HEK293 (cell line): ENCODE data around the gene TTC12.

Experiments used
- CTCF ChIA-PET: fragments of 350-600 bp; formaldehyde crosslinking; extraction: SDS; loops from one replicate; lab custom pipeline; 2021; ENCODE audit warnings: antibody characterized with exemption; lab: Yijun Ruan, JAX
- POLR2A ChIA-PET: fragments of 300-600 bp; formaldehyde crosslinking; extraction: SDS; loops from one replicate; lab custom pipeline; 2020; ENCODE audit warnings: antibody characterized with exemption, inconsistent platforms; lab: Yijun Ruan, JAX
- H3K27ac ChIP-seq: fragments of 200-500 bp; sonication (Bioruptor generic); 2 replicates; pipeline ENCODE4 v1.5.1; 2014; ENCODE audit warnings: low read depth, low read length, control low read depth, inconsistent platforms; ENCODE audit errors: extremely low read depth
- H3K36me3 ChIP-seq, 2 experiments: fragments of 200-500 bp in 1 of 2; sonication (Bioruptor generic) in 1 of 2; 1 replicate in 1 of 2; 2 replicates in 1 of 2; pipeline ENCODE4 v1.5.1; 2014 to 2017; ENCODE audit warnings: inconsistent platforms in 2 of 2, low read length in 2 of 2; ENCODE audit not compliant: control insufficient read depth in 2 of 2, insufficient read depth in 1 of 2
- H3K4me1 ChIP-seq: fragments of 200-500 bp; sonication (Bioruptor generic); 2 replicates; pipeline ENCODE4 v1.5.1; 2014; ENCODE audit warnings: mild to moderate bottlenecking, low read length, inconsistent platforms; ENCODE audit not compliant: control insufficient read depth, insufficient read depth
- H3K4me3 ChIP-seq: 2 replicates; pipeline ENCODE4 v1.5.1; 2011; ENCODE audit warnings: low read depth, mild to moderate bottlenecking, control low read depth, low read length, moderate library complexity
- H3K9me3 ChIP-seq: fragments of 200-500 bp; sonication (Bioruptor generic); 2 replicates; pipeline ENCODE4 v1.5.1; 2014; ENCODE audit warnings: low read depth, low read length, inconsistent platforms; ENCODE audit not compliant: control insufficient read depth, insufficient read depth
- BCL11A ChIP-seq: fragments of 450-650 bp; formaldehyde crosslinking; IDR thresholded peaks from 2 replicates; pipeline ENCODE4 v1.5.1; 2016; ENCODE audit warnings: low read depth, missing biosample characterization, missing genetic modification characterization
- FEZF1 ChIP-seq: fragments of 450-650 bp; formaldehyde crosslinking; IDR thresholded peaks from 2 replicates; pipeline ENCODE4 v1.5.1; 2016; ENCODE audit warnings: missing biosample characterization, missing genetic modification characterization
- HOXD13 ChIP-seq: sonication (generic); formaldehyde crosslinking; IDR thresholded peaks from 2 replicates; pipeline ENCODE4 v1.8.0; 2022; ENCODE audit warnings: missing genetic modification reagents, borderline replicate concordance
- KLF16 ChIP-seq: fragments of 450-650 bp; formaldehyde crosslinking; IDR thresholded peaks from 2 replicates; pipeline ENCODE4 v1.5.1; 2017; ENCODE audit warnings: missing biosample characterization, missing genetic modification characterization
- KLF9 ChIP-seq: fragments of 450-650 bp; formaldehyde crosslinking; IDR thresholded peaks from 2 replicates; pipeline ENCODE4 v1.5.1; 2016; ENCODE audit warnings: missing biosample characterization, missing genetic modification characterization, low read depth
- PRDM2 ChIP-seq: fragments of 450-650 bp; formaldehyde crosslinking; IDR thresholded peaks from 2 replicates; pipeline ENCODE4 v1.5.1; 2016; ENCODE audit warnings: missing biosample characterization, missing genetic modification characterization, borderline replicate concordance
- SCRT1 ChIP-seq: fragments of 450-650 bp; formaldehyde crosslinking; IDR thresholded peaks from 2 replicates; pipeline ENCODE4 v1.5.1; 2016; ENCODE audit warnings: missing biosample characterization, missing genetic modification characterization, borderline replicate concordance
- SETDB1 ChIP-seq: IDR thresholded peaks from one replicate; pipeline ENCODE4 v1.6.1; 2017; ENCODE audit warnings: mild to moderate bottlenecking, low read length, moderate library complexity, mixed read lengths; ENCODE audit not compliant: insufficient read length
- SP3 ChIP-seq: fragments of 450-650 bp; formaldehyde crosslinking; IDR thresholded peaks from 2 replicates; pipeline ENCODE4 v1.5.1; 2016; ENCODE audit warnings: missing biosample characterization, missing genetic modification characterization
- YY1 ChIP-seq: fragments of 450-650 bp; formaldehyde crosslinking; IDR thresholded peaks from 2 replicates; pipeline ENCODE4 v1.5.1; 2018; ENCODE audit warnings: missing biosample characterization, missing genetic modification characterization
- ZNF121 ChIP-seq: fragments of 450-650 bp; formaldehyde crosslinking; IDR thresholded peaks from 2 replicates; pipeline ENCODE4 v1.5.1; 2016; ENCODE audit warnings: missing biosample characterization, missing genetic modification characterization
- ZNF19 ChIP-seq: fragments of 450-650 bp; formaldehyde crosslinking; IDR thresholded peaks from 2 replicates; pipeline ENCODE4; 2016; ENCODE audit warnings: missing biosample characterization, missing genetic modification characterization, low read depth
- ZNF311 ChIP-seq: fragments of 450-650 bp; formaldehyde crosslinking; IDR thresholded peaks from 2 replicates; pipeline ENCODE4 v1.5.1; 2017; ENCODE audit warnings: missing biosample characterization, missing genetic modification characterization, borderline replicate concordance
- ZNF354C ChIP-seq: fragments of 450-650 bp; formaldehyde crosslinking; IDR thresholded peaks from 2 replicates; pipeline ENCODE4 v1.5.1; 2016; ENCODE audit warnings: missing biosample characterization, missing genetic modification characterization, low read depth, borderline replicate concordance
- ZNF449 ChIP-seq: fragments of 450-650 bp; formaldehyde crosslinking; IDR thresholded peaks from 2 replicates; pipeline ENCODE4 v1.5.1; 2017; ENCODE audit warnings: missing biosample characterization, mild to moderate bottlenecking, missing genetic modification characterization, moderate library complexity
- ZNF48 ChIP-seq: fragments of 450-650 bp; formaldehyde crosslinking; IDR thresholded peaks from 2 replicates; pipeline ENCODE4 v1.5.1; 2016; ENCODE audit warnings: missing biosample characterization, missing genetic modification characterization
- ZNF530 ChIP-seq: fragments of 450-650 bp; formaldehyde crosslinking; IDR thresholded peaks from 2 replicates; pipeline ENCODE4 v1.5.1; 2016; ENCODE audit warnings: low read depth, missing biosample characterization, missing genetic modification characterization
- ZNF629 ChIP-seq: fragments of 450-650 bp; formaldehyde crosslinking; IDR thresholded peaks from 2 replicates; pipeline ENCODE4 v1.5.1; 2017; ENCODE audit warnings: missing biosample characterization, missing genetic modification characterization
- ZNF654 ChIP-seq: fragments of 450-650 bp; formaldehyde crosslinking; IDR thresholded peaks from 2 replicates; pipeline ENCODE4 v1.5.1; 2016; ENCODE audit warnings: low read depth, missing biosample characterization, missing genetic modification characterization
- ZNF658 ChIP-seq: fragments of 450-650 bp; formaldehyde crosslinking; IDR thresholded peaks from 2 replicates; pipeline ENCODE4; 2016; ENCODE audit warnings: missing biosample characterization, missing genetic modification characterization
- ZNF664 ChIP-seq: fragments of 450-650 bp; formaldehyde crosslinking; IDR thresholded peaks from 2 replicates; pipeline ENCODE4 v1.5.1; 2016; ENCODE audit warnings: missing biosample characterization, missing genetic modification characterization
- ZNF76 ChIP-seq: fragments of 450-650 bp; formaldehyde crosslinking; IDR thresholded peaks from 2 replicates; pipeline ENCODE4; 2016; ENCODE audit warnings: low read depth, missing biosample characterization, missing genetic modification characterization, borderline replicate concordance
- ZNF785 ChIP-seq: fragments of 450-650 bp; formaldehyde crosslinking; IDR thresholded peaks from 2 replicates; pipeline ENCODE4 v1.5.1; 2016; ENCODE audit warnings: missing biosample characterization, missing genetic modification characterization
- ZSCAN23 ChIP-seq: fragments of 450-650 bp; formaldehyde crosslinking; IDR thresholded peaks from 2 replicates; pipeline ENCODE4 v1.5.1; 2016; ENCODE audit warnings: missing biosample characterization, missing genetic modification characterization

The TTC12 gene

GRCh38 chr11:113270080-113270479, 44.3 kb upstream of the TTC12 start:
- no peaks in the 10 kb centered on the region for H3K9me3 ChIP-seq
- TF ChIP-seq ZNF530 (tag by site-specific recombination) (no peak), ZNF664 (tag by site-specific recombination) (no peak), FEZF1 (tag by site-specific recombination) (no peak), YY1 (tag by site-specific recombination) (no peak), PRDM2 (tag by site-specific recombination) (no peak), BCL11A (tag by site-specific recombination) (no peak), ZNF311 (tag by site-specific recombination) (no peak), ZNF449 (no peak), ZNF629 (tag by site-specific recombination) (no peak), ZNF654 (tag by site-specific recombination) (no peak), KLF16 (no peak), HOXD13 (CRISPR knock-in tag) (no peak), ZNF121 (tag by site-specific recombination) (no peak), ZNF785 (tag by site-specific recombination) (no peak), ZSCAN23 (no peak)
- H3K4me1 ChIP-seq = no peaks in the 10 kb centered on the region
- H3K4me3 ChIP-seq = no peak overlapping the region
- no peak overlapping the region for H3K27ac ChIP-seq
- peaks cover 0 to under 1% of the 10 kb centered on the region in 2 experiments; a peak in 1 of 3 replicates for H3K36me3 ChIP-seq
- ChIA-PET CTCF (no interaction called here), POLR2A (no interaction called here)

- H3K4me1 ChIP-seq = no peaks in the 10 kb centered on the region
- TF ChIP-seq ZNF19 (tag by site-specific recombination) (no peak), KLF9 (tag by site-specific recombination) (no peak), ZNF48 (tag by site-specific recombination) (no peak), ZNF76 (no peak), SP3 (tag by site-specific recombination) (no peak), SCRT1 (tag by site-specific recombination) (no peak), ZNF664 (tag by site-specific recombination) (no peak), ZNF354C (tag by site-specific recombination) (no peak), SETDB1 (no peak), ZNF658 (tag by site-specific recombination) (no peak)
Measured at GRCh38 chr11:113271551-113272245, 42.7 kb upstream of the TTC12 start.

More at GRCh38 chr11:113271551-113272245, 42.7 kb upstream of the TTC12 start:
- CTCF ChIA-PET = interaction anchor here (0.6 to 1.0 kb wide), 2 partner anchors 18 to 157 kb away, joined by 3 read pairs; no protein-coding TSS in a partner anchor
- peaks cover 0 to 2% of the 10 kb centered on the region in 2 experiments; a peak in 1 of 3 replicates for H3K36me3 ChIP-seq
- no peaks in the 10 kb centered on the region for H3K9me3 ChIP-seq
- H3K4me3 ChIP-seq = no peak overlapping the region
- H3K27ac ChIP-seq = no peak overlapping the region
- POLR2A ChIA-PET = no interaction called here
